ENCODE results near the gene RANBP1.

The RANBP1 gene

DNA sequence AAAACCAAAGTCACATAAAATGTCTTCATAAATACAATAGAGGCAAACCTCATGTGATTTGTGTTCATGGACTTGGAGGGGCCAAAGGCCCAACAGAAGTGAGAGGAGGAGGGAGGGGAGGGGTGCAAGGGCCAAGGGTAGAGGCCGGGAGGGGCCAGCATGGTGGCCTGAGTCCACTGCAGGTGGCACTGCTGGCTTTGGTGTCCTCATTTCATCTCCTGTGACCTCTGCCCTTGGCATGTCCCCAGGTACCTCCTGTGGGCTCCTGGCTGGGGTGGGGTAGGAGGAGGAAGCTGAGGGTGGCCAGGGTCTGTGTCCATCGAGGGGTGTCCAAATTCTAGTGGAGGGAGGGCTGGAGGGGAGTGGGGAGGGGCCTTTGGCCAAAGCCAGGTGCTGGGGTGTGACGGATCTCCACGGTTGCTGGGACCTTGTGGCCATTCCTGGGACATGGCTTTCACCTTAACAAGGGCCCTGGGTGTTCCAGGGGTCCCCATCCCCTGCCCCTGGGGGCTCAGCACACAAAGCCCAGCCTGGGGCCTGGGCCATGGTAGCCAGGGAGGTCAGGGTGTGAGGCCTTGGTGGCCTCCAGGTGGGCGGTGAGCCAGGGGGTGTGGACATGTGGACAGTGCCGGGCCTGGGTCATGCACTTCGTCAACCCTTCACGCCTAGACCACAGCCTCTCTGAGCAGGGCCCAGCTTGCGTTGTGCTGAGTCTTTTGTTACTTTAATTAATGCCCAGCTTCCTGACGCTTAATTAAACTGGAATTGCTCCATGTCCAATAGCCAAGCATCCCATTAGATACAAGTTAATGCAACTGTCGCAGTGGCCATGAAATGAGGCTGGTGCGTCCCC, 55.6 kb downstream of the RANBP1 start:
- DNase-seq: no peak
- H3K23ac ChIP-seq (ENCODE audit: low read length): no peak overlapping the region
- H4K8ac ChIP-seq (ENCODE audit: low read depth, low read length): no peak overlapping the region
- no peak overlapping the region for H4K5ac ChIP-seq (ENCODE audit: low read length)
- no peak overlapping the region for H2BK15ac ChIP-seq (replicated peaks; ENCODE audit: low read depth)
- no peaks in the 10 kb centered on the region for H3K36me3 ChIP-seq (ENCODE audit: control insufficient read depth, insufficient read depth, low read length)
- H3K27ac ChIP-seq (ENCODE audit: low read depth, low read length): no peak overlapping the region
- no CpG with 5 or more reads among the region's 12 CpGs for WGBS (ENCODE audit: extremely low coverage, insufficient coverage, low lambda C conversion rate)
- no peak overlapping the region for H3K4ac ChIP-seq (ENCODE audit: low read depth, low read length)
- no peak overlapping the region for H3K9ac ChIP-seq (ENCODE audit: low read length)
- no peaks in the 10 kb centered on the region for H3K27me3 ChIP-seq (ENCODE audit: insufficient read depth, low read length, poor library complexity)
- H3K18ac ChIP-seq (ENCODE audit: low read length): no peak overlapping the region
- H2BK5ac ChIP-seq (ENCODE audit: low read length): no peak overlapping the region
- H3K4me1 ChIP-seq (ENCODE audit: control insufficient read depth, low read depth, low read length): no peaks in the 10 kb centered on the region
- no peaks in the 10 kb centered on the region for H3K79me1 ChIP-seq (ENCODE audit: low read length)
- H3K4me3 ChIP-seq (ENCODE audit: low read length): no peak overlapping the region
- H3K79me2 ChIP-seq (ENCODE audit: control insufficient read depth, insufficient read depth, low read length): no peaks in the 10 kb centered on the region
- H3K56ac ChIP-seq (ENCODE audit: low read length): no peak overlapping the region
- H3K4me2 ChIP-seq (ENCODE audit: low read length): no peak overlapping the region
- no peak overlapping the region for H2AK5ac ChIP-seq (ENCODE audit: low read length)
- H2BK120ac ChIP-seq (ENCODE audit: low read depth, low read length): no peak overlapping the region

DNA sequence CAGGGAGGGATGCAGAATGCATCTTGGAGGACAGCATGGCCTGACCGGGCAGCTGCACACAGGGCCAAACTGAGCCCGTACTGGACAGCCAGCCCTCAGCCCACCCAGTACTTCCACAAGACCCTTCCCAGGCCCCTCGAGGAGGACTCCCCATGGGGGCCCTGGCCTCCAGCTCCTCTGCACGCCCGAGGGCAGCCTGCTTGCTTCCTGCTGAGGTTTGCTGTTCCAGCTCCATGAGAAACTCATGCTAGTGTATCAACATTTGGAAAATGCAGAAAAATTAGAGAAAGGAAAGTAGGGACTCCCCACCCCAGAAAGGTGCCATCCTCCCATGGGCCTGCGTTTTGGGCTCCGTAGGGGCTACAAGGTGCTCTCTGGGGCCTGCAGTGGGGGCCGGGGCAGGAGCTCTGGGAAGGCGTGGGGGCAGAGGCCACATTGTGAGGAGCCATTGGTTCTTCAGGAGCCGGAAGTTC, 56.3 kb downstream of the RANBP1 start:
- Histone ChIP-seq H3K4me2 (ENCODE audit: low read length) (no peak overlapping the region), H3K9ac (ENCODE audit: low read length) (no peak overlapping the region), H3K18ac (ENCODE audit: low read length) (no peak overlapping the region)

GRCh38 chr22:20173246-20173645, 57.3 kb downstream of the RANBP1 start:
- no peak overlapping the region for H3K4ac ChIP-seq (ENCODE audit: low read depth, low read length)
- H3K9ac ChIP-seq (ENCODE audit: low read length): no peak overlapping the region
- no peak overlapping the region for H3K56ac ChIP-seq (ENCODE audit: low read length)
- H4K5ac ChIP-seq (ENCODE audit: low read length): no peak overlapping the region
- H3K23ac ChIP-seq (ENCODE audit: low read length): no peak overlapping the region
- no peak overlapping the region for H4K8ac ChIP-seq (ENCODE audit: low read depth, low read length)
- H3K79me1 ChIP-seq (ENCODE audit: low read length): no peaks in the 10 kb centered on the region
- no peak overlapping the region for H3K4me3 ChIP-seq (ENCODE audit: low read length)
- DNase-seq: no peak
- no peaks in the 10 kb centered on the region for H3K79me2 ChIP-seq (ENCODE audit: control insufficient read depth, insufficient read depth, low read length)
- H2BK5ac ChIP-seq (ENCODE audit: low read length): no peak overlapping the region
- H3K4me2 ChIP-seq (ENCODE audit: low read length): no peak overlapping the region
- no peaks in the 10 kb centered on the region for H3K27me3 ChIP-seq (ENCODE audit: insufficient read depth, low read length, poor library complexity)
- H3K4me1 ChIP-seq (ENCODE audit: control insufficient read depth, low read depth, low read length): no peaks in the 10 kb centered on the region
- no peak overlapping the region for H2AK5ac ChIP-seq (ENCODE audit: low read length)
- H3K36me3 ChIP-seq (ENCODE audit: control insufficient read depth, insufficient read depth, low read length): no peaks in the 10 kb centered on the region
- WGBS (ENCODE audit: extremely low coverage, insufficient coverage, low lambda C conversion rate): no CpG with 5 or more reads among the region's 11 CpGs
- H3K18ac ChIP-seq (ENCODE audit: low read length): no peak overlapping the region
- H2BK120ac ChIP-seq (ENCODE audit: low read depth, low read length): no peak overlapping the region
- no peak overlapping the region for H3K27ac ChIP-seq (ENCODE audit: low read depth, low read length)
- no peak overlapping the region for H2BK15ac ChIP-seq (replicated peaks; ENCODE audit: low read depth)

More for the DNA sequence above, 56.3 kb downstream of the RANBP1 start:
- H3K4me3 ChIP-seq (ENCODE audit: low read length): no peak overlapping the region
- no peaks in the 10 kb centered on the region for H3K79me2 ChIP-seq (ENCODE audit: control insufficient read depth, insufficient read depth, low read length)
- no peaks in the 10 kb centered on the region for H3K36me3 ChIP-seq (ENCODE audit: control insufficient read depth, insufficient read depth, low read length)
- H3K23ac ChIP-seq (ENCODE audit: low read length): no peak overlapping the region
- no peak overlapping the region for H3K56ac ChIP-seq (ENCODE audit: low read length)
- no peak overlapping the region for H4K5ac ChIP-seq (ENCODE audit: low read length)
- H3K79me1 ChIP-seq (ENCODE audit: low read length): no peaks in the 10 kb centered on the region
- DNase-seq: no peak
- no peak overlapping the region for H2BK120ac ChIP-seq (ENCODE audit: low read depth, low read length)
- H4K8ac ChIP-seq (ENCODE audit: low read depth, low read length): no peak overlapping the region
- H2AK5ac ChIP-seq (ENCODE audit: low read length): no peak overlapping the region
- no peak overlapping the region for H2BK5ac ChIP-seq (ENCODE audit: low read length)
- no peak overlapping the region for H3K4ac ChIP-seq (ENCODE audit: low read depth, low read length)
- H2BK15ac ChIP-seq (replicated peaks; ENCODE audit: low read depth): no peak overlapping the region
- no peak overlapping the region for H3K27ac ChIP-seq (ENCODE audit: low read depth, low read length)
- H3K27me3 ChIP-seq (ENCODE audit: insufficient read depth, low read length, poor library complexity): no peaks in the 10 kb centered on the region
- no peaks in the 10 kb centered on the region for H3K4me1 ChIP-seq (ENCODE audit: control insufficient read depth, low read depth, low read length)
- no CpG with 5 or more reads among the region's 10 CpGs for WGBS (ENCODE audit: extremely low coverage, insufficient coverage, low lambda C conversion rate)

DNA sequence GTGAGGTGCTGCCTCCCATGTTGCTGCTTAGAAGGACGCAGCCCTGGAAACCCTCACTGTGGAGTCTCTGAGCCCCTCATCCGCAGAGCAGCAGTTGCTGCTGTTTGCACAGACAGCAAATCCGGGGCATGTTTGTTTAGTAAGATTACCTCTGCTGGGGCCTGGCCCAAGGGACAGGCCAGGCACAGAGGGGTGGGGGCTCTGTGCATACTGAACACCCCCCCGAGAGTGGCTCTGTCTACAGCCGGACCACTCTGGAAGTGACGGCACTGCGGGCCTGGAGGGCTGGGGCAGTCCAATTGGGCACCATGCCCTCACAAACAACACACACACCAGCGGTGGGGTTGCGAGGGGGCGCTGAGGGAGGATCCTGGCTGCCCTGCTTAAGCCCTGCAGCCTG, 57.9 kb downstream of the RANBP1 start:
- Histone ChIP-seq H2AK5ac (ENCODE audit: low read length) (no peak overlapping the region), H3K4me2 (ENCODE audit: low read length) (no peak overlapping the region), H3K27ac (ENCODE audit: low read depth, low read length) (no peak overlapping the region), H3K9ac (ENCODE audit: low read length) (no peak overlapping the region), H3K4ac (ENCODE audit: low read depth, low read length) (no peak overlapping the region), H3K23ac (ENCODE audit: low read length) (no peak overlapping the region), H3K56ac (ENCODE audit: low read length) (no peak overlapping the region), H3K79me1 (ENCODE audit: low read length) (no peaks in the 10 kb centered on the region), H3K36me3 (ENCODE audit: control insufficient read depth, insufficient read depth, low read length) (no peaks in the 10 kb centered on the region), H4K8ac (ENCODE audit: low read depth, low read length) (no peak overlapping the region), H2BK120ac (ENCODE audit: low read depth, low read length) (no peak overlapping the region), H3K18ac (ENCODE audit: low read length) (no peak overlapping the region), H3K4me1 (ENCODE audit: control insufficient read depth, low read depth, low read length) (no peaks in the 10 kb centered on the region), H4K5ac (ENCODE audit: low read length) (no peak overlapping the region), H3K27me3 (ENCODE audit: insufficient read depth, low read length, poor library complexity) (no peaks in the 10 kb centered on the region), H2BK5ac (ENCODE audit: low read length) (no peak overlapping the region), H3K79me2 (ENCODE audit: control insufficient read depth, insufficient read depth, low read length) (no peaks in the 10 kb centered on the region), H3K4me3 (ENCODE audit: low read length) (no peak overlapping the region), H2BK15ac (replicated peaks; ENCODE audit: low read depth) (no peak overlapping the region)
- WGBS (ENCODE audit: extremely low coverage, insufficient coverage, low lambda C conversion rate): no CpG with 5 or more reads among the region's 10 CpGs
- DNase-seq: no peak

GRCh38 chr22:20174785-20175596, 59.1 kb downstream of the RANBP1 start:
- DNase-seq: peak; percentile 15
- no CpG with 5 or more reads among the region's 19 CpGs for WGBS (ENCODE audit: extremely low coverage, insufficient coverage, low lambda C conversion rate)
- Histone ChIP-seq H3K4me3 (ENCODE audit: low read length) (no peak overlapping the region), H3K36me3 (ENCODE audit: control insufficient read depth, insufficient read depth, low read length) (no peaks in the 10 kb centered on the region), H3K4me2 (ENCODE audit: low read length) (no peak overlapping the region), H3K4me1 (ENCODE audit: control insufficient read depth, low read depth, low read length) (no peaks in the 10 kb centered on the region), H2BK120ac (ENCODE audit: low read depth, low read length) (no peak overlapping the region), H3K4ac (ENCODE audit: low read depth, low read length) (no peak overlapping the region), H4K5ac (ENCODE audit: low read length) (no peak overlapping the region), H3K79me2 (ENCODE audit: control insufficient read depth, insufficient read depth, low read length) (no peaks in the 10 kb centered on the region), H3K79me1 (ENCODE audit: low read length) (no peaks in the 10 kb centered on the region), H3K27me3 (ENCODE audit: insufficient read depth, low read length, poor library complexity) (no peaks in the 10 kb centered on the region), H2BK5ac (ENCODE audit: low read length) (no peak overlapping the region), H2BK15ac (replicated peaks; ENCODE audit: low read depth) (no peak overlapping the region), H4K8ac (ENCODE audit: low read depth, low read length) (no peak overlapping the region), H3K18ac (ENCODE audit: low read length) (no peak overlapping the region), H2AK5ac (ENCODE audit: low read length) (no peak overlapping the region), H3K56ac (ENCODE audit: low read length) (no peak overlapping the region), H3K27ac (ENCODE audit: low read depth, low read length) (no peak overlapping the region), H3K23ac (ENCODE audit: low read length) (no peak overlapping the region), H3K9ac (ENCODE audit: low read length) (no peak overlapping the region)
